Measurements from ENCODE around the gene EPX.

Gene EPX

GRCh38 chr17:58174871-58175270 is 17.7 kb upstream of the EPX start:
- no peak overlapping the region for H3K27ac ChIP-seq
- TF ChIP-seq, protein P1, sequence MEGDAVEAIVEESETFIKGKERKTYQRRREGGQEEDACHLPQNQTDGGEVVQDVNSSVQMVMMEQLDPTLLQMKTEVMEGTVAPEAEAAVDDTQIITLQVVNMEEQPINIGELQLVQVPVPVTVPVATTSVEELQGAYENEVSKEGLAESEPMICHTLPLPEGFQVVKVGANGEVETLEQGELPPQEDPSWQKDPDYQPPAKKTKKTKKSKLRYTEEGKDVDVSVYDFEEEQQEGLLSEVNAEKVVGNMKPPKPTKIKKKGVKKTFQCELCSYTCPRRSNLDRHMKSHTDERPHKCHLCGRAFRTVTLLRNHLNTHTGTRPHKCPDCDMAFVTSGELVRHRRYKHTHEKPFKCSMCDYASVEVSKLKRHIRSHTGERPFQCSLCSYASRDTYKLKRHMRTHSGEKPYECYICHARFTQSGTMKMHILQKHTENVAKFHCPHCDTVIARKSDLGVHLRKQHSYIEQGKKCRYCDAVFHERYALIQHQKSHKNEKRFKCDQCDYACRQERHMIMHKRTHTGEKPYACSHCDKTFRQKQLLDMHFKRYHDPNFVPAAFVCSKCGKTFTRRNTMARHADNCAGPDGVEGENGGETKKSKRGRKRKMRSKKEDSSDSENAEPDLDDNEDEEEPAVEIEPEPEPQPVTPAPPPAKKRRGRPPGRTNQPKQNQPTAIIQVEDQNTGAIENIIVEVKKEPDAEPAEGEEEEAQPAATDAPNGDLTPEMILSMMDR (conservative IDR thresholded peaks at IDR 0.05): no peak

DNA sequence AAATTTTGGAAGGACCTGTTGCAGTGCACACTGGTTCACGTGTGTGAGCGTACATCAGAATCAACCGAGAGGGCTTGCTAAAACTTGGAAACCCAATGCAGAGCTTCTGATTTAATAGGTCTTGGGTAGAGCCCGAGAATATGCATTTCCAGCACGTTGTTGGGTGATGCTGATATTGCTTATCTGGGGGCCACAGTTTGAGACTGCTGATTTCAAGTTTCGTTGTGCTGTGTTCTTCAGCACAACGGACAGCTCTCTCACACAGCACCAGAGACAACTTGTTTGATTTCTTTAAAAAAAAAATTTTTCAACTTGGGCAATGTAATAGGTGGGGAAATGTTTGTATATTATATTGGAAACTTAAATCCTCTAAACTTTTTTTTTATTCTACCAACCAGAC is 16.3 kb upstream of the EPX start:
- TF ChIP-seq, protein P1 (conservative IDR thresholded peaks at IDR 0.05): no peak
- H3K27ac ChIP-seq: no peak overlapping the region

- TF ChIP-seq, protein P1 (conservative IDR thresholded peaks at IDR 0.05): no peak
- no peak overlapping the region for H3K27ac ChIP-seq
Measured at GRCh38 chr17:58181796-58182195, 10.7 kb upstream of the EPX start.

GRCh38 chr17:58183514-58183913 is 9.0 kb upstream of the EPX start:
- TF ChIP-seq, protein P1 (conservative IDR thresholded peaks at IDR 0.05): no peak
- no peak overlapping the region for H3K27ac ChIP-seq

- TF ChIP-seq, protein P1 (conservative IDR thresholded peaks at IDR 0.05): no peak
- no peak overlapping the region for H3K27ac ChIP-seq
Measured at GRCh38 chr17:58184308-58184985, 8.1 kb upstream of the EPX start.

DNA sequence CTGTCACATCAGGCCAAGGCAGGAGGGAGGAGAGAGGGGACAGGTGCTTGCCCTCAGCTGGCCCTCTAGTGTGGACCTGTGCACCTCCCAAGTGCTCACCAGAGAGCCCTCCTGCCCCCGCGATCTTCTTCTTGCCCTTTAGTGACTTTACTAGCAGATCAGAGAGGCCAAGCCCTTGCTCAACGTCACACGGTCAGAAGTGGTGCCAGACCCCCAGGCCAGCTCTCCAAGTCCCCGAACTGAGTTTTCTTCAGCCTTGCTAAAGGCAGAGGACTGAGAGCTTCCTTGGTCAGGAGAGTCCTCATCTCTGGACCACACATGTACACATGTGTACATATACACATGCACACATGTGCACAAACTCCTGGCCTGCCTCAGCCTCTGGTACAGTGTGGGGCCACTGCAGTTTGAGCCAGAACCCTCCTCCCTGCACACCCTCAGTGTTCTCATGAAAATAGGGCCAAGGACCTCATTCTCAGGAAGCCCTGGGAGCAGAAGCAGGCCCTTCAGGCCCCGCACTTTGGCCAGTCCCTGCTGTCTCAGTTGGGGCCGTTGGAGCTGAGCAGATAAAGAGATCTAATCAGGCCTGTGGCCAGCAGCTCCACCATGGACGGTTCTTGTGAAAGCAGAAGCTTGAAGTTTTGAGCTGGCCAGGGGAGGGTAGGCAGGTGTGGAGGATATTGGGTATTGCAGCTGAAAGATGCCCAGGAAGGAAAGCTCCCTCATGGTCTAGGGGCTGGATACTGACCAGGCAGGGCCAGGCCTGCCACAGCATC is 7.4 kb upstream of the EPX start:
- no peak overlapping the region for H3K27ac ChIP-seq
- TF ChIP-seq, protein P1 (conservative IDR thresholded peaks at IDR 0.05): no peak

GRCh38 chr17:58186591-58186990 is 5.9 kb upstream of the EPX start:
- H3K27ac ChIP-seq: no peak overlapping the region
- TF ChIP-seq, protein P1 (conservative IDR thresholded peaks at IDR 0.05): no peak
